K562 (cell line): Measurements from ENCODE around the gene C1orf116. TPM values are rescaled to one million over a fixed set of nuclear protein-coding genes. Genes with fewer than 3 reads are reported as not detected.

Experiments used
- ARID1B ChIP-seq: fragments of 450-650 bp; IDR thresholded peaks from 2 replicates; pipeline ENCODE4 v1.6.1; 2016; ENCODE audit warnings: antibody characterized with exemption, mild to moderate bottlenecking, inconsistent platforms
- BRD4 ChIP-seq: fragments of 200-600 bp; sonication (generic); IDR thresholded peaks from 2 replicates; pipeline ENCODE4 v1.6.1; 2017; ENCODE audit warnings: inconsistent platforms
- DPF2 ChIP-seq: fragments of 450-650 bp; IDR thresholded peaks from 2 replicates; pipeline ENCODE4 v1.6.1; 2016
- FOXK1 ChIP-seq: sonication (generic); formaldehyde crosslinking; IDR thresholded peaks from 2 replicates; pipeline ENCODE4 v1.8.0; 2022; ENCODE audit warnings: missing genetic modification reagents, mild to moderate bottlenecking, borderline replicate concordance
- POU5F1 ChIP-seq: fragments of 150-350 bp; IDR thresholded peaks from 2 replicates; pipeline ENCODE4 v1.6.1; 2014; ENCODE audit warnings: borderline replicate concordance, low read length, low read depth, mild to moderate bottlenecking; ENCODE audit not compliant: partially characterized antibody
- RBM34 ChIP-seq: fragments of 200-400 bp; formaldehyde crosslinking; IDR thresholded peaks from 2 replicates; pipeline ENCODE4 v1.6.1; 2018; ENCODE audit warnings: low read length, borderline replicate concordance; ENCODE audit not compliant: insufficient read depth
- SIN3B ChIP-seq: fragments of 450-650 bp; IDR thresholded peaks from 2 replicates; pipeline ENCODE4 v1.6.1; 2017; ENCODE audit warnings: low read depth, mild to moderate bottlenecking, moderate library complexity
- SMARCE1 ChIP-seq: fragments of 450-650 bp; IDR thresholded peaks from 2 replicates; pipeline ENCODE4 v1.7.1; 2016; ENCODE audit warnings: mild to moderate bottlenecking
- SRSF3 ChIP-seq: fragments of 200-400 bp; formaldehyde crosslinking; IDR thresholded peaks from 2 replicates; pipeline ENCODE4 v1.6.1; 2016; ENCODE audit warnings: mild to moderate bottlenecking, low read length, moderate library complexity; ENCODE audit not compliant: insufficient read depth
- XRCC5 ChIP-seq: fragments of 200-400 bp; formaldehyde crosslinking; IDR thresholded peaks from 2 replicates; pipeline ENCODE4 v1.6.1; 2017; ENCODE audit warnings: low read depth, mild to moderate bottlenecking, low read length
- ZNF766 ChIP-seq: fragments of 200-800 bp; sonication (Bioruptor generic); conservative IDR thresholded peaks from 2 replicates; pipeline ENCODE4 v1.6.1; 2016; ENCODE audit warnings: missing genetic modification characterization, missing compliant biosample characterization
- polyA plus RNA-seq, 8 experiments: library from polyadenylated mRNA; depleted of rRNA in 4 of 8; stranded (reverse) in 5 of 8; unstranded in 3 of 8; fragments of >200 nt; fragmentation: Nextera tagmentation in 2 of 8; fragmentation: Illumina TruSeq in 1 of 8; extraction: Ambion mirVana in 2 of 8; extraction: Trizol in 1 of 8; gene quantifications; 2 replicates each; pipeline versions ENCODE4 v1.2.1 to v1.2.3, GENCODE V29; 2011 to 2014; ENCODE audit warnings: inconsistent platforms in 1 of 8, missing spikeins in 1 of 8
- total RNA-seq, 7 experiments: library from RNA; depleted of rRNA in 6 of 7; stranded (reverse); fragments of >200 nt in 6 of 7; fragmentation: Illumina TruSeq in 2 of 7; extraction: Trizol in 2 of 7; gene quantifications; 2 replicates each; pipeline versions ENCODE4 v1.2.1 to v1.2.3, GENCODE V29; 2011 to 2021; ENCODE audit warnings: low replicate concordance in 1 of 7
- TF ChIP-seq, protein P1 (sequence below): fragments of 450-650 bp; IDR thresholded peaks from 2 replicates; pipeline ENCODE4 v1.6.1; 2016; ENCODE audit warnings: mild to moderate bottlenecking, moderate library complexity

Gene C1orf116
- total and polyA plus RNA-seq, 9 of the 15 experiments (the other 6 are each of a cell fraction or from before 2014, with no cell fraction given): 0.62 to 3.0 (median 0.95) TPM

DNA sequence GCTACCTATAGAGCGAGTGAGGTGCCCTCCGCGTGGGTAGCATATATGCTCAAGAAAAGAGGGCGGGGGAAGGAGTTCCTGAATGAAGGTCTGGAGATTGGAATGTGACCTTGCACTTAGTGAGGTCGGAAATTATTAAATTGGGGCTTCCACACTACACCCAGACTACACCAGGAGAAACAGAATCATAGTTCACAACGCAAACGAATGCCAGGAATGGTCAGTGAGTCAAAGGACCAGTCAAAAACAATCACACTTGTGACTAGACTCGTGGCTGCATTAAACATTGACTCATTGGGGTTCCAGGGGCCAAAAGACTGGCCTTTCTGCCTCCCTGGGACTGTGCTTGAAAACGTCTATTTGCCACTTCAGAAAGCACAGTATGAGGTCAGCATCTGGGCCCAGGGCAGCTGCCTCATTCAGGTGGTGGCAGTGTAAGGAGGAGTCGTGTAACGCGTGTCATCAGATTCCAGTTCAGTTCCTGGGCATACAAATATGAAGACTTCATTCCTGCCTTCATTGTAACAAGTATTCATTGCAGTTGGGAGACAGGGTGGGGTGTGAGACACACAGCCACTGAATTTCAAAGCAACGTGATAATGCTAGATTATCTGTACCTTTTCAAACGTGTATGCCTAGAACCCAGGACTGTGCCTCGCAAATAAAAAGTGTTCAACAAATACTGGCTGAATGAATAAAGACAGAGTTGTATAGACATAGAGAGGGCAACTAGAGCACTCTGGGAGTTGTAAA is 18.8 kb upstream of the C1orf116 start, which contains the start of gene YOD1 (continued):
- TF ChIP-seq, protein P1, sequence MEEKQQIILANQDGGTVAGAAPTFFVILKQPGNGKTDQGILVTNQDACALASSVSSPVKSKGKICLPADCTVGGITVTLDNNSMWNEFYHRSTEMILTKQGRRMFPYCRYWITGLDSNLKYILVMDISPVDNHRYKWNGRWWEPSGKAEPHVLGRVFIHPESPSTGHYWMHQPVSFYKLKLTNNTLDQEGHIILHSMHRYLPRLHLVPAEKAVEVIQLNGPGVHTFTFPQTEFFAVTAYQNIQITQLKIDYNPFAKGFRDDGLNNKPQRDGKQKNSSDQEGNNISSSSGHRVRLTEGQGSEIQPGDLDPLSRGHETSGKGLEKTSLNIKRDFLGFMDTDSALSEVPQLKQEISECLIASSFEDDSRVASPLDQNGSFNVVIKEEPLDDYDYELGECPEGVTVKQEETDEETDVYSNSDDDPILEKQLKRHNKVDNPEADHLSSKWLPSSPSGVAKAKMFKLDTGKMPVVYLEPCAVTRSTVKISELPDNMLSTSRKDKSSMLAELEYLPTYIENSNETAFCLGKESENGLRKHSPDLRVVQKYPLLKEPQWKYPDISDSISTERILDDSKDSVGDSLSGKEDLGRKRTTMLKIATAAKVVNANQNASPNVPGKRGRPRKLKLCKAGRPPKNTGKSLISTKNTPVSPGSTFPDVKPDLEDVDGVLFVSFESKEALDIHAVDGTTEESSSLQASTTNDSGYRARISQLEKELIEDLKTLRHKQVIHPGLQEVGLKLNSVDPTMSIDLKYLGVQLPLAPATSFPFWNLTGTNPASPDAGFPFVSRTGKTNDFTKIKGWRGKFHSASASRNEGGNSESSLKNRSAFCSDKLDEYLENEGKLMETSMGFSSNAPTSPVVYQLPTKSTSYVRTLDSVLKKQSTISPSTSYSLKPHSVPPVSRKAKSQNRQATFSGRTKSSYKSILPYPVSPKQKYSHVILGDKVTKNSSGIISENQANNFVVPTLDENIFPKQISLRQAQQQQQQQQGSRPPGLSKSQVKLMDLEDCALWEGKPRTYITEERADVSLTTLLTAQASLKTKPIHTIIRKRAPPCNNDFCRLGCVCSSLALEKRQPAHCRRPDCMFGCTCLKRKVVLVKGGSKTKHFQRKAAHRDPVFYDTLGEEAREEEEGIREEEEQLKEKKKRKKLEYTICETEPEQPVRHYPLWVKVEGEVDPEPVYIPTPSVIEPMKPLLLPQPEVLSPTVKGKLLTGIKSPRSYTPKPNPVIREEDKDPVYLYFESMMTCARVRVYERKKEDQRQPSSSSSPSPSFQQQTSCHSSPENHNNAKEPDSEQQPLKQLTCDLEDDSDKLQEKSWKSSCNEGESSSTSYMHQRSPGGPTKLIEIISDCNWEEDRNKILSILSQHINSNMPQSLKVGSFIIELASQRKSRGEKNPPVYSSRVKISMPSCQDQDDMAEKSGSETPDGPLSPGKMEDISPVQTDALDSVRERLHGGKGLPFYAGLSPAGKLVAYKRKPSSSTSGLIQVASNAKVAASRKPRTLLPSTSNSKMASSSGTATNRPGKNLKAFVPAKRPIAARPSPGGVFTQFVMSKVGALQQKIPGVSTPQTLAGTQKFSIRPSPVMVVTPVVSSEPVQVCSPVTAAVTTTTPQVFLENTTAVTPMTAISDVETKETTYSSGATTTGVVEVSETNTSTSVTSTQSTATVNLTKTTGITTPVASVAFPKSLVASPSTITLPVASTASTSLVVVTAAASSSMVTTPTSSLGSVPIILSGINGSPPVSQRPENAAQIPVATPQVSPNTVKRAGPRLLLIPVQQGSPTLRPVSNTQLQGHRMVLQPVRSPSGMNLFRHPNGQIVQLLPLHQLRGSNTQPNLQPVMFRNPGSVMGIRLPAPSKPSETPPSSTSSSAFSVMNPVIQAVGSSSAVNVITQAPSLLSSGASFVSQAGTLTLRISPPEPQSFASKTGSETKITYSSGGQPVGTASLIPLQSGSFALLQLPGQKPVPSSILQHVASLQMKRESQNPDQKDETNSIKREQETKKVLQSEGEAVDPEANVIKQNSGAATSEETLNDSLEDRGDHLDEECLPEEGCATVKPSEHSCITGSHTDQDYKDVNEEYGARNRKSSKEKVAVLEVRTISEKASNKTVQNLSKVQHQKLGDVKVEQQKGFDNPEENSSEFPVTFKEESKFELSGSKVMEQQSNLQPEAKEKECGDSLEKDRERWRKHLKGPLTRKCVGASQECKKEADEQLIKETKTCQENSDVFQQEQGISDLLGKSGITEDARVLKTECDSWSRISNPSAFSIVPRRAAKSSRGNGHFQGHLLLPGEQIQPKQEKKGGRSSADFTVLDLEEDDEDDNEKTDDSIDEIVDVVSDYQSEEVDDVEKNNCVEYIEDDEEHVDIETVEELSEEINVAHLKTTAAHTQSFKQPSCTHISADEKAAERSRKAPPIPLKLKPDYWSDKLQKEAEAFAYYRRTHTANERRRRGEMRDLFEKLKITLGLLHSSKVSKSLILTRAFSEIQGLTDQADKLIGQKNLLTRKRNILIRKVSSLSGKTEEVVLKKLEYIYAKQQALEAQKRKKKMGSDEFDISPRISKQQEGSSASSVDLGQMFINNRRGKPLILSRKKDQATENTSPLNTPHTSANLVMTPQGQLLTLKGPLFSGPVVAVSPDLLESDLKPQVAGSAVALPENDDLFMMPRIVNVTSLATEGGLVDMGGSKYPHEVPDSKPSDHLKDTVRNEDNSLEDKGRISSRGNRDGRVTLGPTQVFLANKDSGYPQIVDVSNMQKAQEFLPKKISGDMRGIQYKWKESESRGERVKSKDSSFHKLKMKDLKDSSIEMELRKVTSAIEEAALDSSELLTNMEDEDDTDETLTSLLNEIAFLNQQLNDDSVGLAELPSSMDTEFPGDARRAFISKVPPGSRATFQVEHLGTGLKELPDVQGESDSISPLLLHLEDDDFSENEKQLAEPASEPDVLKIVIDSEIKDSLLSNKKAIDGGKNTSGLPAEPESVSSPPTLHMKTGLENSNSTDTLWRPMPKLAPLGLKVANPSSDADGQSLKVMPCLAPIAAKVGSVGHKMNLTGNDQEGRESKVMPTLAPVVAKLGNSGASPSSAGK: peak; percentile 73
- no peak for TF ChIP-seq SRSF3
- TF ChIP-seq RBM34: no peak
- peak; percentile 3; the same call in 1 of the 2 replicates for TF ChIP-seq XRCC5
- no peak for TF ChIP-seq SIN3B
- no peak for TF ChIP-seq ARID1B
- 0 out of 2 replicates have a peak, but pooled peaks have one; percentile 43 for TF ChIP-seq ZNF766 (CRISPR knock-in tag)
- TF ChIP-seq BRD4: peak; percentile 18; the same call in 1 of the 2 replicates
- 0 out of 2 replicates have a peak, but pooled peaks have one; percentile 24 for TF ChIP-seq DPF2
- TF ChIP-seq SMARCE1: peak; percentile 47; the same call in 1 of the 2 replicates
- TF ChIP-seq FOXK1 (CRISPR knock-in tag): peak; percentile 10; the same call in 1 of the 2 replicates
- TF ChIP-seq POU5F1: no peak
